ENCODE measurements around the gene CRISPLD2.

DNA sequence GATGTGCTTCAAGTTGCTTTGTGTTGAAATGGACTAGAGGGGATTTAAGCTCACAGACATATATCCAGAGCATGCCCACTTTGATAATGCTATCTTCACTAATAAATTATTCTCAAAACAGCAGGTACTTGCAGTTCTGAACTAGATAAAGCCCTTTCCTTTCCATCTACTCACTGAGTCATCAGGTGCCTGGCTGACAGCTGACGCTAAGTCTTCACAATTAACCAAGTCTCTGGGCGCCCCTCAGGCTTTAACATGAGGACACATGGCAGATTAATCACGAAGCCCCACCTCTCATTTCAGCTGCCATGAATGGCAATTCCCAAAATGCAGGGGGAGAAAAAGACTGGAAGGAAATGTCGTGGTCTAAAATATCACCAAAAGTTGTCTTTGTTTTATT, 29.5 kb upstream of the CRISPLD2 start:
- TF ChIP-seq CTCF (conservative IDR thresholded peaks at IDR 0.05 in 1 of 2, IDR thresholded peaks at IDR 0.05 in 1 of 2; ENCODE audit: extremely low read depth in 1 of 2, insufficient read depth in 1 of 2, low read depth in 1 of 2, low read length in 2 of 2) (no peak), EZH2 (IDR thresholded peaks at IDR 0.05; ENCODE audit: borderline replicate concordance, low read length) (no peak)
